Smooth muscle cell (in vitro differentiated cells): ENCODE results near the gene PCDH9. TPM values are rescaled to one million over a fixed set of nuclear protein-coding genes. Genes with fewer than 3 reads are reported as not detected.
"Not testable (repeated sequence)": the region's sequence is repeated elsewhere in the genome, so short reads cannot be mapped to it uniquely, and the experiment has no call there.

Source experiments
- DNase-seq: peaks from one replicate; lab custom pipeline; 2025; ENCODE audit not compliant: unreplicated experiment; lab: John Stamatoyannopoulos, UW
- H2AFZ ChIP-seq: fragments of 200-600 bp; sonication (generic); 2 replicates; pipeline ENCODE4 v1.6.0; 2016; ENCODE audit warnings: antibody characterized with exemption, low read depth, mild to moderate bottlenecking
- H3F3A ChIP-seq: fragments of 200-600 bp; sonication (generic); 2 replicates; pipeline ENCODE4 v1.6.0; 2017; ENCODE audit warnings: antibody characterized with exemption, low read depth
- H3K27ac ChIP-seq: fragments of 200-600 bp; sonication (generic); 2 replicates; pipeline ENCODE4 v1.5.1; 2016; ENCODE audit warnings: low read depth, mild to moderate bottlenecking
- H3K27me3 ChIP-seq: fragments of 200-600 bp; sonication (generic); 2 replicates; pipeline ENCODE4 v1.6.1; 2016; ENCODE audit warnings: low read depth, mild to moderate bottlenecking
- H3K36me3 ChIP-seq: fragments of 200-600 bp; sonication (generic); 2 replicates; pipeline ENCODE4 v1.5.1; 2016; ENCODE audit warnings: low read depth
- H3K4me1 ChIP-seq: fragments of 200-600 bp; sonication (generic); 2 replicates; pipeline ENCODE4 v1.5.1; 2016; ENCODE audit warnings: low read depth
- H3K4me2 ChIP-seq: fragments of 200-600 bp; sonication (generic); 2 replicates; pipeline ENCODE4 v1.6.0; 2016; ENCODE audit warnings: mild to moderate bottlenecking
- H3K4me3 ChIP-seq: fragments of 200-600 bp; sonication (generic); 2 replicates; pipeline ENCODE4 v1.5.1; 2016; ENCODE audit warnings: mild to moderate bottlenecking
- H3K79me2 ChIP-seq: fragments of 200-600 bp; sonication (generic); 2 replicates; pipeline ENCODE4 v1.6.0; 2016; ENCODE audit warnings: low read depth, mild to moderate bottlenecking
- H3K9ac ChIP-seq: fragments of 200-600 bp; sonication (generic); 2 replicates; pipeline ENCODE4 v1.6.0; 2016; ENCODE audit warnings: low read depth
- H3K9me3 ChIP-seq: fragments of 200-600 bp; sonication (generic); replicated peaks from 2 replicates; pipeline ENCODE4 v1.5.1; 2016; ENCODE audit warnings: low read depth
- H4K20me1 ChIP-seq: fragments of 200-600 bp; sonication (generic); 2 replicates; pipeline ENCODE4 v1.6.0; 2016; ENCODE audit warnings: low read depth
- CTCF ChIP-seq: fragments of 200-600 bp; sonication (generic); IDR thresholded peaks from 2 replicates; pipeline ENCODE4 v1.5.1; 2017; ENCODE audit warnings: borderline replicate concordance, mild to moderate bottlenecking, antibody characterized with exemption; ENCODE audit not compliant: insufficient read depth, poor library complexity, severe bottlenecking
- WGBS: methylation state at CpG from one replicate; pipeline ENCODE4 v1.1.7; 2016; ENCODE audit warnings: low lambda C conversion rate; 5-methylcytosine and 5-hydroxymethylcytosine counted together
- polyA plus RNA-seq: library from polyadenylated mRNA; unstranded; fragments of >200 nt; fragmentation: Nextera tagmentation; extraction: Ambion mirVana; gene quantifications from 2 replicates; pipeline ENCODE4 v1.2.1, GENCODE V29; 2016
- total RNA-seq: library from RNA; depleted of rRNA; stranded (reverse); fragments of >200 nt; gene quantifications from 2 replicates; pipeline ENCODE4 v1.2.3, GENCODE V29; 2014

The PCDH9 gene
- total and polyA plus RNA-seq, 2 experiments from 2014 or later = 0.65 to 1.9 TPM

- no peak overlapping the region for H3K27ac ChIP-seq
- no peak for DNase-seq
- WGBS = 78% methylated on average over 3 of the region's 3 CpGs
- no peaks in the 10 kb centered on the region for H3F3A ChIP-seq
- H2AFZ ChIP-seq = no peak overlapping the region
- no peak for TF ChIP-seq CTCF
- no peaks in the 10 kb centered on the region for H3K4me1 ChIP-seq
- H3K9me3 ChIP-seq = no peaks in the 10 kb centered on the region
- no peaks in the 10 kb centered on the region for H3K27me3 ChIP-seq
- H3K4me2 ChIP-seq = no peak overlapping the region
- H4K20me1 ChIP-seq = no peaks in the 10 kb centered on the region
- no peaks in the 10 kb centered on the region for H3K36me3 ChIP-seq
- H3K79me2 ChIP-seq = no peaks in the 10 kb centered on the region
- no peak overlapping the region for H3K4me3 ChIP-seq
- H3K9ac ChIP-seq = no peak overlapping the region
Measured at GRCh38 chr13:67100730-67101129, 129.4 kb downstream of the PCDH9 start.

GRCh38 chr13:67099494-67099893, 130.6 kb downstream of the PCDH9 start:
- Histone ChIP-seq H3K9ac (no peak overlapping the region), H3K4me3 (no peak overlapping the region), H3K27me3 (no peaks in the 10 kb centered on the region), H3F3A (no peaks in the 10 kb centered on the region), H2AFZ (no peak overlapping the region), H3K4me2 (no peak overlapping the region), H4K20me1 (no peaks in the 10 kb centered on the region), H3K36me3 (no peaks in the 10 kb centered on the region), H3K4me1 (no peaks in the 10 kb centered on the region), H3K79me2 (no peaks in the 10 kb centered on the region), H3K9me3 (no peaks in the 10 kb centered on the region), H3K27ac (no peak overlapping the region)
- TF ChIP-seq CTCF = no peak
- 94% methylated on average over 7 of the region's 7 CpGs for WGBS
- DNase-seq = no peak

GRCh38 chr13:67097892-67098452, 132.2 kb downstream of the PCDH9 start:
- no peak for TF ChIP-seq CTCF
- no peak for DNase-seq
- no peak overlapping the region for H3K4me2 ChIP-seq
- WGBS = 89% methylated on average over 3 of the region's 3 CpGs
- H4K20me1 ChIP-seq = no peaks in the 10 kb centered on the region
- H2AFZ ChIP-seq = no peak overlapping the region
- no peaks in the 10 kb centered on the region for H3K9me3 ChIP-seq
- H3K27ac ChIP-seq = no peak overlapping the region
- H3F3A ChIP-seq = no peaks in the 10 kb centered on the region
- H3K4me3 ChIP-seq = no peak overlapping the region
- H3K79me2 ChIP-seq = no peaks in the 10 kb centered on the region
- H3K36me3 ChIP-seq = no peaks in the 10 kb centered on the region
- no peaks in the 10 kb centered on the region for H3K4me1 ChIP-seq
- no peak overlapping the region for H3K9ac ChIP-seq
- H3K27me3 ChIP-seq = no peaks in the 10 kb centered on the region

DNA sequence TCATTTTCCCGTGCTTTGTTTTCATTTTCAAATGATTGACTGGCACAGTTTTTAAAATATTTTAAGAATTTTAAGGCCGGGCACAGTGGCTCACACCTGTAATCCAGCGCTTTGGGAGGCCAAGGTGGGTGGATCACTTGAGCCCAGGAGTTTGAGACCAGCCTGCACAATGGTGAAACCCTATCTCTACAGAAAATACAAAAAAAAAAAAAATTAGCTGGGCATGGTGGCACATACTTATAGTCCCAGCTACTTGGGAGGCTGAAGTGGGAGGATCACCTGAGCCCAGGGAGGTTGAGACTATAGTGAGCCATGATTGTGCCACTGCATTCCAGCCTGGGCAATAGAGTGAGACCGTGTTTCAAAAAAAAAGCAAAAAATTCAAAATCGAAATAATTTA, 133.2 kb downstream of the PCDH9 start:
- DNase-seq, H3F3A ChIP-seq: not testable (repeated sequence)
- WGBS = 92% methylated on average over 5 of the region's 5 CpGs

More for the DNA sequence above, 133.2 kb downstream of the PCDH9 start:
- H4K20me1 ChIP-seq, H2AFZ ChIP-seq, H3K9ac ChIP-seq, H3K9me3 ChIP-seq, H3K27me3 ChIP-seq, H3K27ac ChIP-seq, H3K79me2 ChIP-seq, H3K4me3 ChIP-seq, H3K4me2 ChIP-seq, H3K36me3 ChIP-seq, H3K4me1 ChIP-seq: not testable (repeated sequence)
